Measurements from ENCODE around the gene UNC13B. TPM values are rescaled to one million over a fixed set of nuclear protein-coding genes. Genes with fewer than 3 reads are reported as not detected.

The UNC13B gene
- total and polyA plus RNA-seq, 2 donors (not counting 1 experiment from before 2014, with no cell fraction given): 0.19 to 0.25 TPM

DNA sequence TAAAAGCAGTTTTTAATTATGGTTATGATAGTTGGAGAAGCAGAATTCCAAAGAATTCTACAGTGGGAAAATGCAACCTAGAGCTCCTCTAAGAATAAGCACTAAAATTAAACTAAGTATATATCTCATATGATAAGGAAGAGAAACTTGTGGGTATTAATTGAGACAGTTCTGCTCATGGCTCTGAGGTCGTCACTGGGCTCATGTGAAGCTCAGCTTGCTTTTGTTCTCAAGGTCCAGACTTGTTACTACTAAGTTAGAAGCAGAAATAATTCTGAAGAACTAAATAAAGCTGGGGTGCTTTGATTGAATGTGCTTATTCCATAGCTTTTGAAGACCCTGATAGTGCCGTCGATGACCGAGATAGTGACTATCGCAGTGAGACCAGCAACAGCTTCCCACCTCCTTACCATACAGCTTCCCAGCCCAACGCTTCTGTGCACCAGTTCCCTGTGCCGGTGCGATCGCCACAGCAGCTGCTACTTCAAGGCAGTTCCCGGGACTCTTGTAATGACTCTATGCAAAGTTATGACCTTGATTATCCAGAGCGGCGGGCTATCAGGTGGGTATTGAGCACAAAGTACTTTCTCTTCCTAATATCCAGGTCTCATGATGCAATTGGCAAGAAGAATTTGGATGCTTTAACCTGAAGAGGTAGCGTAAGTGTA is 133.7 kb downstream of the UNC13B start:
- Histone ChIP-seq H3K36me3 (replicated peaks in 1 of 2; ENCODE audit: control extremely low read depth in 1 of 2, control insufficient read depth in 1 of 2, extremely low read depth in 1 of 2, insufficient read depth in 2 of 2, low read length in 1 of 2) (no peaks in the 10 kb centered on the region), H3K4me3 (ENCODE audit: control extremely low read depth in 1 of 5, extremely low read depth in 1 of 5, insufficient read depth in 1 of 5, low read depth in 2 of 5, low read length in 4 of 5) (no peak overlapping the region), H3K79me2 (ENCODE audit: control insufficient read depth, insufficient read depth, low read length) (no peaks in the 10 kb centered on the region), H3K4me1 (ENCODE audit: control insufficient read depth in 2 of 2, insufficient read depth in 2 of 2, low read length in 2 of 2) (no peaks in the 10 kb centered on the region), H3K4me2 (replicated peaks; ENCODE audit: low read depth, low read length, poor library complexity, severe bottlenecking) (no peak overlapping the region), H4K20me1 (ENCODE audit: control insufficient read depth, insufficient read depth, low read length, poor library complexity, severe bottlenecking) (no peaks in the 10 kb centered on the region), H2AFZ (ENCODE audit: insufficient read depth, low read depth, low read length, poor library complexity, severe bottlenecking) (no peak overlapping the region), H3K27ac (ENCODE audit: low read length in 2 of 2) (no peak overlapping the region), H3K9me3 (ENCODE audit: control extremely low read depth in 1 of 3, control insufficient read depth in 2 of 3, insufficient read depth in 1 of 3, low read length in 2 of 3) (no peaks in the 10 kb centered on the region), H3K9ac (ENCODE audit: low read length) (no peak overlapping the region), H3K27me3 (replicated peaks in 1 of 4; ENCODE audit: control extremely low read depth in 1 of 4, control insufficient read depth in 3 of 4, insufficient read depth in 4 of 4, low read length in 3 of 4) (peaks cover 0 to 13% (median 5%) of the 10 kb centered on the region in 4 experiments)
- Mint-ChIP-seq H3K27ac (no peak overlapping the region), H3K4me1 (no peaks in the 10 kb centered on the region), H3K9me3 (ENCODE audit: insufficient read depth) (no peaks in the 10 kb centered on the region), H3K4me3 (no peak overlapping the region), H3K27me3 (peaks cover 19% of the 10 kb centered on the region)
- WGBS (ENCODE audit: insufficient coverage): 93% methylated on average over 11 of the region's 13 CpGs
- ChIA-PET POLR2A (no interaction called here), CTCF (no interaction called here)
- intact Hi-C loops (cut with micrococcal nuclease): no loop called here
- DNase-seq (no peak), ATAC-seq (ENCODE audit: low read depth) (no peak)
- TF ChIP-seq, protein P1, sequence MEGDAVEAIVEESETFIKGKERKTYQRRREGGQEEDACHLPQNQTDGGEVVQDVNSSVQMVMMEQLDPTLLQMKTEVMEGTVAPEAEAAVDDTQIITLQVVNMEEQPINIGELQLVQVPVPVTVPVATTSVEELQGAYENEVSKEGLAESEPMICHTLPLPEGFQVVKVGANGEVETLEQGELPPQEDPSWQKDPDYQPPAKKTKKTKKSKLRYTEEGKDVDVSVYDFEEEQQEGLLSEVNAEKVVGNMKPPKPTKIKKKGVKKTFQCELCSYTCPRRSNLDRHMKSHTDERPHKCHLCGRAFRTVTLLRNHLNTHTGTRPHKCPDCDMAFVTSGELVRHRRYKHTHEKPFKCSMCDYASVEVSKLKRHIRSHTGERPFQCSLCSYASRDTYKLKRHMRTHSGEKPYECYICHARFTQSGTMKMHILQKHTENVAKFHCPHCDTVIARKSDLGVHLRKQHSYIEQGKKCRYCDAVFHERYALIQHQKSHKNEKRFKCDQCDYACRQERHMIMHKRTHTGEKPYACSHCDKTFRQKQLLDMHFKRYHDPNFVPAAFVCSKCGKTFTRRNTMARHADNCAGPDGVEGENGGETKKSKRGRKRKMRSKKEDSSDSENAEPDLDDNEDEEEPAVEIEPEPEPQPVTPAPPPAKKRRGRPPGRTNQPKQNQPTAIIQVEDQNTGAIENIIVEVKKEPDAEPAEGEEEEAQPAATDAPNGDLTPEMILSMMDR (IDR thresholded peaks at IDR 0.05): no peak
- no peak for TF ChIP-seq EZH2 (IDR thresholded peaks at IDR 0.05; ENCODE audit: borderline replicate concordance, insufficient read depth, low read depth, low read length, poor library complexity, severe bottlenecking)

DNA sequence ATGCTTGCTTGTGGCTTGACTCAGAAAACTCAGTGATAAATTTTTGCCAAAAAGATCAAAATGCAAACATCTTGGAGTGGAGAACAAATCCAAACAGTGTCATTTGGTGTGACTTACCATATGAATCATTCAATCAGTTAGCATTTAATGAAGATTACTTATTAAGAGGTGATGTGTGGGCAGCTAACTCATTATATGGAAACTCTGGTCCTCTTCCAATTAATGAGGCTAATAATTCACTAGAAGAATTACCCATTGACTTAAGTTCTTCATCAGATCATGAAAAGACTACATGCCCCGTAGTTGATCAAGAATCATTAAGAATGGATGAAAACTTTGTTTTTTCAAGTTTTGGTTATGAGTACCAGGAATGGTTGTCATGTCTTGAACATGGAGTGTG is 141.8 kb downstream of the UNC13B start:
- Histone ChIP-seq H3K9me3 (ENCODE audit: control extremely low read depth in 1 of 3, control insufficient read depth in 2 of 3, insufficient read depth in 1 of 3, low read length in 2 of 3) (no peaks in the 10 kb centered on the region), H3K79me2 (ENCODE audit: control insufficient read depth, insufficient read depth, low read length) (no peaks in the 10 kb centered on the region), H3K27me3 (replicated peaks in 1 of 4; ENCODE audit: control extremely low read depth in 1 of 4, control insufficient read depth in 3 of 4, insufficient read depth in 4 of 4, low read length in 3 of 4) (peaks cover 0 to 20% (median 0%) of the 10 kb centered on the region in 4 experiments), H4K20me1 (ENCODE audit: control insufficient read depth, insufficient read depth, low read length, poor library complexity, severe bottlenecking) (no peaks in the 10 kb centered on the region), H3K4me1 (ENCODE audit: control insufficient read depth in 2 of 2, insufficient read depth in 2 of 2, low read length in 2 of 2) (no peaks in the 10 kb centered on the region), H2AFZ (ENCODE audit: insufficient read depth, low read depth, low read length, poor library complexity, severe bottlenecking) (no peak overlapping the region), H3K4me2 (replicated peaks; ENCODE audit: low read depth, low read length, poor library complexity, severe bottlenecking) (no peak overlapping the region), H3K36me3 (replicated peaks in 1 of 2; ENCODE audit: control extremely low read depth in 1 of 2, control insufficient read depth in 1 of 2, extremely low read depth in 1 of 2, insufficient read depth in 2 of 2, low read length in 1 of 2) (no peaks in the 10 kb centered on the region), H3K27ac (ENCODE audit: low read length in 2 of 2) (no peak overlapping the region), H3K9ac (ENCODE audit: low read length) (no peak overlapping the region), H3K4me3 (ENCODE audit: control extremely low read depth in 1 of 5, extremely low read depth in 1 of 5, insufficient read depth in 1 of 5, low read depth in 2 of 5, low read length in 4 of 5) (no peak overlapping the region)
- CTCF ChIA-PET: no interaction called here
- intact Hi-C loops (cut with micrococcal nuclease): no loop called here
- no peaks in the 10 kb centered on the region for H3K9me3 Mint-ChIP-seq (ENCODE audit: insufficient read depth)
- TF ChIP-seq, protein P1 (IDR thresholded peaks at IDR 0.05): no peak
- no peak for TF ChIP-seq EZH2 (IDR thresholded peaks at IDR 0.05; ENCODE audit: borderline replicate concordance, insufficient read depth, low read depth, low read length, poor library complexity, severe bottlenecking)
- H3K27me3 Mint-ChIP-seq: peaks cover 64% of the 10 kb centered on the region
- POLR2A ChIA-PET: no interaction called here
- no peaks in the 10 kb centered on the region for H3K4me1 Mint-ChIP-seq
- WGBS (ENCODE audit: insufficient coverage): no CpG with 5 or more reads among the region's 1 CpG
- H3K4me3 Mint-ChIP-seq: no peak overlapping the region
- no peak overlapping the region for H3K27ac Mint-ChIP-seq
- no peak for DNase-seq
- no peak for ATAC-seq (ENCODE audit: low read depth)

Data from B cell (primary cell).